22Rv1 (cell line): Measurements from ENCODE around the gene NPDC1.

ENCODE experiments used
- CTCF ChIP-seq: fragments of 450-650 bp; IDR thresholded peaks from 2 replicates; pipeline ENCODE4 v1.5.1; 2017; ENCODE audit warnings: mild to moderate bottlenecking
- ZFX ChIP-seq: fragments of 450-650 bp; IDR thresholded peaks from 2 replicates; pipeline ENCODE4 v1.6.1; 2017; ENCODE audit warnings: antibody characterized with exemption, borderline replicate concordance

- no peak for TF ChIP-seq CTCF
- TF ChIP-seq ZFX: no peak
These were observed 20.3 kb upstream of the NPDC1 start for GRCh38 chr9:137066096-137066861.
